PC-3 (cell line): Measurements from ENCODE around the gene GAGE10. TPM values are rescaled to one million over a fixed set of nuclear protein-coding genes. Genes with fewer than 3 reads are reported as not detected.

Experiments
- ATAC-seq: fragments of 200-7000 bp; cut with Tn5 transposase; 2 replicates; pipeline ENCODE4 v1.9.1; 2020; ENCODE audit warnings: mild to moderate bottlenecking, moderate library complexity
- BruUV-seq: library from RNA; stranded (reverse); fragments of 400-500 nt; replicated peaks from 2 replicates; lab custom pipeline; 2021; lab: Mats Ljungman, UMichigan
- CTCF ChIA-PET: fragments of 300-600 bp; sonication (Branson Sonifier 250); formaldehyde crosslinking; loops from one replicate; lab custom pipeline; 2022; ENCODE audit warnings: antibody characterized with exemption; lab: Charles Lee
- POLR2A ChIA-PET: fragments of 300-600 bp; sonication (Branson Sonifier 250); formaldehyde crosslinking; loops from one replicate; lab custom pipeline; 2022; ENCODE audit warnings: antibody characterized with exemption; ENCODE audit not compliant: unreplicated experiment; lab: Charles Lee
- DNase-seq: peaks from one replicate; pipeline ENCODE4 v3.0.0-alpha.2; 2015
- H2AFZ ChIP-seq: fragments of 300-600 bp; sonication (generic); 2 replicates; pipeline ENCODE4 v1.6.0; 2016; ENCODE audit warnings: antibody characterized with exemption, low read length
- H3F3A ChIP-seq: fragments of 300-600 bp; sonication (generic); one replicate; pipeline ENCODE4 v1.6.0; 2017; ENCODE audit warnings: antibody characterized with exemption, low read length, control low read depth, mild to moderate bottlenecking; ENCODE audit not compliant: unreplicated experiment
- H3K27ac ChIP-seq: fragments of 300-600 bp; sonication (generic); 2 replicates; pipeline ENCODE4 v1.5.1; 2016; ENCODE audit warnings: mild to moderate bottlenecking, low read length
- H3K27me3 ChIP-seq: fragments of 300-600 bp; sonication (generic); 2 replicates; pipeline ENCODE4 v1.6.1; 2016; ENCODE audit warnings: low read length, mixed read lengths
- H3K36me3 ChIP-seq: fragments of 300-600 bp; sonication (generic); 2 replicates; pipeline ENCODE4 v1.6.1; 2016; ENCODE audit warnings: low read depth, mixed run types, low read length, mixed read lengths
- H3K4me1 ChIP-seq: fragments of 300-600 bp; sonication (generic); 2 replicates; pipeline ENCODE4 v1.5.1; 2016; ENCODE audit warnings: low read length; ENCODE audit not compliant: insufficient read depth
- H3K4me2 ChIP-seq: fragments of 300-600 bp; sonication (generic); 2 replicates; pipeline ENCODE4 v1.6.0; 2016; ENCODE audit warnings: low read length
- H3K4me3 ChIP-seq: fragments of 300-600 bp; sonication (generic); 2 replicates; pipeline ENCODE4 v1.5.1; 2016; ENCODE audit warnings: mild to moderate bottlenecking, low read length, mixed read lengths
- H3K79me2 ChIP-seq: fragments of 300-600 bp; sonication (generic); 2 replicates; pipeline ENCODE4 v1.6.1; 2017; ENCODE audit warnings: low read length, mixed read lengths
- H3K9ac ChIP-seq: fragments of 300-600 bp; sonication (generic); 2 replicates; pipeline ENCODE4 v1.6.0; 2016; ENCODE audit warnings: mild to moderate bottlenecking, low read length
- H3K9me2 ChIP-seq: fragments of 300-600 bp; sonication (generic); replicated peaks from 2 replicates; pipeline ENCODE4 v1.6.1; 2016; ENCODE audit warnings: mixed run types, low read length, mixed read lengths
- H3K9me3 ChIP-seq: fragments of 300-600 bp; sonication (generic); 2 replicates; pipeline ENCODE4 v1.6.1; 2016; ENCODE audit warnings: low read length, mixed read lengths
- H4K20me1 ChIP-seq: fragments of 300-600 bp; sonication (generic); 2 replicates; pipeline ENCODE4 v1.6.1; 2016; ENCODE audit warnings: low read length, mixed read lengths
- EZH2 ChIP-seq: fragments of 300-600 bp; sonication (generic); IDR thresholded peaks from one replicate; pipeline ENCODE4 v1.6.1; 2017; ENCODE audit warnings: antibody characterized with exemption, mild to moderate bottlenecking, low read length; ENCODE audit not compliant: unreplicated experiment
- EZH2phosphoT487 ChIP-seq: fragments of 300-600 bp; sonication (generic); IDR thresholded peaks from 2 replicates; pipeline ENCODE4 v1.6.1; 2018; ENCODE audit warnings: mild to moderate bottlenecking, antibody characterized with exemption, low read length, borderline replicate concordance
- intact Hi-C: fragments of 100-400 bp; cut with micrococcal nuclease; formaldehyde crosslinking; loops from 2 replicates; pipeline ENCODE4 v1.9.0; 2023
- total RNA-seq: library from RNA; depleted of rRNA; stranded (reverse); fragments of >200 nt; gene quantifications from 2 replicates; pipeline ENCODE4 v1.2.3, GENCODE V29; 2014
- TF ChIP-seq, protein P1 (sequence below): fragments of 300-600 bp; sonication (generic); conservative IDR thresholded peaks from 2 replicates; pipeline ENCODE4 v1.5.1; 2017; ENCODE audit warnings: antibody characterized with exemption, low read depth, mild to moderate bottlenecking, low read length

GAGE10 gene
- total RNA-seq, 1 experiment from 2014 or later, result not detected

DNA sequence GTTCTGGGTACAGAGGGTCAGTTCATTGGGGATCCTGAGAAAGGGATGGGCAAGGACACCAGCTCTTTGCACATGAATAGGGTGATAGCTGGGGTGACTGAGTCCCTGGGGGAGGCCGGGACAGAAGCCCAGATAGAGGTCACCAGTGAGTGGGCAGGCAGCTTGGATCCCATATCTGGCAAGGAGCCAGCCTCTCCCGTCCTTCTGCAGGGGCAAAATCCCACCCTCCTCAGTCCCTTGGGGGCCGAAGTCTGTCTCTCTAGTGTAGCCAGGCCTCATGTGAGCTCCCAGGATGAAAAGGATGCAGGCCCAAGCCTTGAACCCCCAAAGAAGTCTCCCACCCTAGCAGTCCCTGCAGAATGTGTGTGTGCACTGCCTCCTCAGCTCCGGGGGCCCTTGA, 16.9 kb upstream of the GAGE10 start:
- no peaks in the 10 kb centered on the region for H3F3A ChIP-seq
- TF ChIP-seq, protein P1, sequence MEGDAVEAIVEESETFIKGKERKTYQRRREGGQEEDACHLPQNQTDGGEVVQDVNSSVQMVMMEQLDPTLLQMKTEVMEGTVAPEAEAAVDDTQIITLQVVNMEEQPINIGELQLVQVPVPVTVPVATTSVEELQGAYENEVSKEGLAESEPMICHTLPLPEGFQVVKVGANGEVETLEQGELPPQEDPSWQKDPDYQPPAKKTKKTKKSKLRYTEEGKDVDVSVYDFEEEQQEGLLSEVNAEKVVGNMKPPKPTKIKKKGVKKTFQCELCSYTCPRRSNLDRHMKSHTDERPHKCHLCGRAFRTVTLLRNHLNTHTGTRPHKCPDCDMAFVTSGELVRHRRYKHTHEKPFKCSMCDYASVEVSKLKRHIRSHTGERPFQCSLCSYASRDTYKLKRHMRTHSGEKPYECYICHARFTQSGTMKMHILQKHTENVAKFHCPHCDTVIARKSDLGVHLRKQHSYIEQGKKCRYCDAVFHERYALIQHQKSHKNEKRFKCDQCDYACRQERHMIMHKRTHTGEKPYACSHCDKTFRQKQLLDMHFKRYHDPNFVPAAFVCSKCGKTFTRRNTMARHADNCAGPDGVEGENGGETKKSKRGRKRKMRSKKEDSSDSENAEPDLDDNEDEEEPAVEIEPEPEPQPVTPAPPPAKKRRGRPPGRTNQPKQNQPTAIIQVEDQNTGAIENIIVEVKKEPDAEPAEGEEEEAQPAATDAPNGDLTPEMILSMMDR, result no peak
- TF ChIP-seq EZH2 (no peak), EZH2phosphoT487 (no peak)

DNA sequence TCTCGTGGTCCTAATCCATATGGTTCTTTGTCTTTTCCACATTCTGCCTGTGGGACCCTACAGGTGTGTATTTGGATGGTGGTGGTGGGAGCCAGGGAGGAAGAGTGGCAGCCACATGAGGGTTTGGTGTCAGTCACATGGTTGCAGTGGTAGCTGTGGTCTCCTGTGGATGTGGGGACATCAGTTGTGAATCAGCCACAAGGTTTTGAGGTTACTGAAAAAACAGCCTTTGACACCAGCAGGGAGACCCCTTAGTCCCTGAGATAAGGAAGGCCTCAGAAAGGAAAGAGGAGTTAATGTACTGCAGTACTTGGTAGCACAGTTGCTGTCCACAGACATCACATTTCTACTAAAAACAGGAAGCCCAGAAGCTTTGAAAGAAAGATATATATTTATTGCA, 15.8 kb upstream of the GAGE10 start:
- no peaks in the 10 kb centered on the region for H3K4me1 ChIP-seq
- no peaks in the 10 kb centered on the region for H4K20me1 ChIP-seq
- no peak overlapping the region for H3K4me3 ChIP-seq
- H2AFZ ChIP-seq, result no peak overlapping the region
- no peaks in the 10 kb centered on the region for H3K9me3 ChIP-seq
- H3K27ac ChIP-seq, result no peak overlapping the region
- H3K27me3 ChIP-seq, result no peaks in the 10 kb centered on the region
- no peaks in the 10 kb centered on the region for H3F3A ChIP-seq
- H3K9me2 ChIP-seq, result no peaks in the 10 kb centered on the region
- H3K9ac ChIP-seq, result no peak overlapping the region
- H3K79me2 ChIP-seq, result no peaks in the 10 kb centered on the region
- no peak for ATAC-seq
- ChIA-PET POLR2A (no interaction called here), CTCF (no interaction called here)
- intact Hi-C loops, result no loop called here
- TF ChIP-seq EZH2phosphoT487, result no peak
- no peak for TF ChIP-seq EZH2
- TF ChIP-seq, protein P1, result no peak
- no TSS peak for BruUV-seq
- H3K4me2 ChIP-seq, result no peak overlapping the region
- no peaks in the 10 kb centered on the region for H3K36me3 ChIP-seq
- DNase-seq, result no peak

More for the DNA sequence above, 16.9 kb upstream of the GAGE10 start:
- Histone ChIP-seq H3K4me3 (no peak overlapping the region), H3K9me3 (no peaks in the 10 kb centered on the region), H4K20me1 (no peaks in the 10 kb centered on the region), H3K9ac (no peak overlapping the region), H3K79me2 (no peaks in the 10 kb centered on the region), H2AFZ (no peak overlapping the region), H3K27me3 (no peaks in the 10 kb centered on the region), H3K4me1 (no peaks in the 10 kb centered on the region), H3K4me2 (no peak overlapping the region), H3K27ac (no peak overlapping the region), H3K36me3 (no peaks in the 10 kb centered on the region), H3K9me2 (no peaks in the 10 kb centered on the region)
- no TSS peak for BruUV-seq
- no peak for DNase-seq
- CTCF ChIA-PET, result no interaction called here
- intact Hi-C loops, result no loop called here
- POLR2A ChIA-PET, result no interaction called here
- no peak for ATAC-seq

DNA sequence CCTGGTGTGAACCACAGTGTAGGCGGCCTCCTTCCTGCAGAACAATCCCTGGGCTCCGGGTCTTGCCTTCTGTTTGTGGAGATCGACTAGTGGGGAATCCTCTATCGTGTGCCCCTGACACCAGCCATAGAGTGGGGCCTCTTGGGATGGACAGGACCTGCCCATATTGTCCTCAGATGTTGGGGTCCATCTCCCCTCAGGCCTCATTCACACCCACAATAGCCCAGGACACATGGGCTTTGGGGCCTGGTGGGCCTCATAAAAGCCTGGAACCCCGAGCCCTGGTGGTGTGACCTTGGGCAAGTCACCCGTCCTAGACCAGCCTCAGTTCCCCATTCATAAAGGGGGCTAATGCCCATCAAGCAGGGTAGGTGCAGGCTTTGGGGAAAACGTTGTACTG, 13.2 kb upstream of the GAGE10 start:
- DNase-seq (no peak), ATAC-seq (no peak)
- Histone ChIP-seq H3K9ac (no peak overlapping the region), H3K27me3 (no peaks in the 10 kb centered on the region), H2AFZ (no peak overlapping the region), H3K4me3 (no peak overlapping the region), H3K79me2 (no peaks in the 10 kb centered on the region), H3K4me2 (no peak overlapping the region), H3K9me2 (no peaks in the 10 kb centered on the region), H3K36me3 (no peaks in the 10 kb centered on the region), H3K4me1 (no peaks in the 10 kb centered on the region), H3F3A (no peaks in the 10 kb centered on the region), H3K27ac (no peak overlapping the region), H4K20me1 (no peaks in the 10 kb centered on the region), H3K9me3 (no peaks in the 10 kb centered on the region)
- intact Hi-C loops, result no loop called here
- ChIA-PET CTCF (no interaction called here), POLR2A (no interaction called here)
- TF ChIP-seq EZH2phosphoT487 (no peak), EZH2 (no peak)
- TF ChIP-seq, protein P1, result no peak
- no TSS peak for BruUV-seq
